ENCODE data around the gene RPP30.
A peak's percentile ranks its signal among the peaks of the same experiment; 100 is the strongest.
"Not testable (repeated sequence)": the region's sequence is repeated elsewhere in the genome, so short reads cannot be mapped to it uniquely, and the experiment has no call there.

RPP30 gene

GRCh38 chr10:90872648-90873020 lies 860 bp downstream of the RPP30 start:
- DNase-seq (ENCODE audit: low spot score): no peak

GRCh38 chr10:90879062-90879461 lies 7.3 kb downstream of the RPP30 start:
- DNase-seq (ENCODE audit: low spot score): no peak

- DNase-seq (ENCODE audit: low spot score): peak; percentile 45
These were observed 8.4 kb downstream of the RPP30 start for GRCh38 chr10:90880059-90880719.

- no peak for DNase-seq (ENCODE audit: low spot score)
These were observed 12.7 kb downstream of the RPP30 start for GRCh38 chr10:90884431-90884830.

GRCh38 chr10:90885176-90885575 lies 13.4 kb downstream of the RPP30 start:
- no peak for DNase-seq (ENCODE audit: low spot score)

- DNase-seq (ENCODE audit: low spot score): no peak
These were observed 15.8 kb downstream of the RPP30 start for GRCh38 chr10:90887555-90887954.

- DNase-seq (ENCODE audit: low spot score): no peak
These were observed 16.6 kb downstream of the RPP30 start for GRCh38 chr10:90888387-90888786.

GRCh38 chr10:90889636-90890035 lies 17.9 kb downstream of the RPP30 start:
- no peak for DNase-seq (ENCODE audit: low spot score)

- no peak for DNase-seq (ENCODE audit: low spot score)
These were observed 18.6 kb downstream of the RPP30 start for GRCh38 chr10:90890347-90890746.

- no peak for DNase-seq (ENCODE audit: low spot score)
These were observed 21.4 kb downstream of the RPP30 start for GRCh38 chr10:90893190-90893589.

GRCh38 chr10:90896916-90897315 lies 25.1 kb downstream of the RPP30 start:
- not testable (repeated sequence) for DNase-seq (ENCODE audit: low spot score)

- no peak for DNase-seq (ENCODE audit: low spot score)
These were observed 34.2 kb downstream of the RPP30 start for GRCh38 chr10:90905925-90906324.

- DNase-seq (ENCODE audit: low spot score): no peak
These were observed 34.8 kb downstream of the RPP30 start for GRCh38 chr10:90906596-90906995.

- DNase-seq (ENCODE audit: low spot score): peak; percentile 66
These were observed 39.6 kb downstream of the RPP30 start for GRCh38 chr10:90911133-90912051.

- no peak for DNase-seq (ENCODE audit: low spot score)
These were observed 40.4 kb downstream of the RPP30 start for GRCh38 chr10:90912174-90912573.

GRCh38 chr10:90912854-90913479 lies 41.2 kb downstream of the RPP30 start:
- no peak for DNase-seq (ENCODE audit: low spot score)

GRCh38 chr10:90913774-90914420 lies 42.1 kb downstream of the RPP30 start:
- no peak for DNase-seq (ENCODE audit: low spot score)

- DNase-seq (ENCODE audit: low spot score): no peak
These were observed 43.4 kb downstream of the RPP30 start for GRCh38 chr10:90914992-90915765.

GRCh38 chr10:90915766-90916075 lies 43.9 kb downstream of the RPP30 start:
- DNase-seq (ENCODE audit: low spot score): no peak

GRCh38 chr10:90916392-90917237 lies 44.8 kb downstream of the RPP30 start:
- DNase-seq (ENCODE audit: low spot score): no peak

Measured in CD4-positive, alpha-beta T cell treated with Interleukin-2 at 100 ng/mL for 4 hours (primary cell).